Adrenal gland (tissue), 5 donors: Measurements from ENCODE around the gene FMR1.

Source experiments
- CTCF ChIP-seq, 6 experiments: fragments of 450-650 bp in 4 of 6; fragments of 200-600 bp in 2 of 6; sonication (generic) in 1 of 6; IDR thresholded peaks; 1 replicate in 5 of 6; 2 replicates in 1 of 6; pipeline versions ENCODE4 v1.5.1 to v1.8.0; 2016 to 2021; ENCODE audit warnings: antibody characterized with exemption in 6 of 6, mild to moderate bottlenecking in 2 of 6, moderate library complexity in 1 of 6
- POLR2A ChIP-seq, 2 donors: fragments of 450-650 bp; IDR thresholded peaks; one replicate each; pipeline ENCODE4 v1.6.1; 2017; ENCODE audit warnings: antibody characterized with exemption in 2 of 2, mild to moderate bottlenecking in 2 of 2, moderate library complexity in 1 of 2
- donor health status: DM: no; HTN: no; CAD: no.

GRCh38 chrX:147945286-147945685, 33.6 kb downstream of the FMR1 start:
- no peak for TF ChIP-seq CTCF (IDR thresholded peaks at IDR 0.05)
- TF ChIP-seq POLR2A (IDR thresholded peaks at IDR 0.05) = no peak
